ENCODE results near the gene MYT1. TPM values are rescaled to one million over a fixed set of nuclear protein-coding genes. Genes with fewer than 3 reads are reported as not detected.

The MYT1 gene
- total and polyA plus RNA-seq, 2 of the 13 experiments (the other 11 are each of a cell fraction or from before 2014, with no cell fraction given), result 0.58 to 2.5 TPM

DNA sequence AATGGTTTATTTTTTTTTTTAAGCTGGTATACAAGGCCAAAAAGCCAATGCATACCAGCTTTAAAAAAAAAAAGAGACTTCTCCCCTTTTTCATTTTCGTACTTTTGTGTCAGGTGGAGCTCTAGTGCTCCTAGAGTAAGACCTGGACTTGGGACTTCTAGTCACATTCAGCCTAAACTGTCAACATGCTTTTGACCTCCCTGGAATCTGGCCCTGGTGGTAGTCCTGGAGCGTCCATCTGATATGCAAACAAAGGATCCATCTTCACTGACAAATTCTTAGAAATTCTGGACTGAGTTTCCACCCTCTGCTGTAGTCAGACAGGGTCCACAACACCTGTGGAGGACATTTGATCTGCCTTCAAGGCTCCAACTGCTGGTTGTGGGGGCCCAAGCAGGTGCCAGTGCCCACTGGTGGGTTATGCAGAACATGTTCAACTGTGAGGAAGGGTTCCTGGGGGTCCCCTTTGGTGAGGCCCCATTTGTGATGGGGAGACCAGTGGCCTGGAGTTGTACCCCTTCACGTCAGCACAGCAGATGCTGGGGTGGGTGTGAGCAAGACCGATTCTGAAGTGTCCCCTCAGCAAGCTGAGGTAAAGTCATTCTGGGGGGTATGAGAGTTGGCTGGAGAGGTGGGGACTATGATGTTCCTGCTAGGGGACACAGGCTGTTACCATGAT, 78.7 kb downstream of the MYT1 start (continued):
- TF ChIP-seq, protein P1, sequence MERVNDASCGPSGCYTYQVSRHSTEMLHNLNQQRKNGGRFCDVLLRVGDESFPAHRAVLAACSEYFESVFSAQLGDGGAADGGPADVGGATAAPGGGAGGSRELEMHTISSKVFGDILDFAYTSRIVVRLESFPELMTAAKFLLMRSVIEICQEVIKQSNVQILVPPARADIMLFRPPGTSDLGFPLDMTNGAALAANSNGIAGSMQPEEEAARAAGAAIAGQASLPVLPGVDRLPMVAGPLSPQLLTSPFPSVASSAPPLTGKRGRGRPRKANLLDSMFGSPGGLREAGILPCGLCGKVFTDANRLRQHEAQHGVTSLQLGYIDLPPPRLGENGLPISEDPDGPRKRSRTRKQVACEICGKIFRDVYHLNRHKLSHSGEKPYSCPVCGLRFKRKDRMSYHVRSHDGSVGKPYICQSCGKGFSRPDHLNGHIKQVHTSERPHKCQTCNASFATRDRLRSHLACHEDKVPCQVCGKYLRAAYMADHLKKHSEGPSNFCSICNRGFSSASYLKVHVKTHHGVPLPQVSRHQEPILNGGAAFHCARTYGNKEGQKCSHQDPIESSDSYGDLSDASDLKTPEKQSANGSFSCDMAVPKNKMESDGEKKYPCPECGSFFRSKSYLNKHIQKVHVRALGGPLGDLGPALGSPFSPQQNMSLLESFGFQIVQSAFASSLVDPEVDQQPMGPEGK (CRISPR knock-in tag; IDR thresholded peaks at IDR 0.05), result peak; percentile 67
- TF ChIP-seq, protein P2, sequence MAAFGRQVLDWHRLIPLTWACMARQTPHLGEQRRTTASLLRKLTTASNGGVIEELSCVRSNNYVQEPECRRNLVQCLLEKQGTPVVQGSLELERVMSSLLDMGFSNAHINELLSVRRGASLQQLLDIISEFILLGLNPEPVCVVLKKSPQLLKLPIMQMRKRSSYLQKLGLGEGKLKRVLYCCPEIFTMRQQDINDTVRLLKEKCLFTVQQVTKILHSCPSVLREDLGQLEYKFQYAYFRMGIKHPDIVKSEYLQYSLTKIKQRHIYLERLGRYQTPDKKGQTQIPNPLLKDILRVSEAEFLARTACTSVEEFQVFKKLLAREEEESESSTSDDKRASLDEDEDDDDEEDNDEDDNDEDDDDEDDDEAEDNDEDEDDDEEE (CRISPR knock-in tag; IDR thresholded peaks at IDR 0.05), result 0 out of 2 replicates have a peak, but pooled peaks have one; percentile 35
- TF ChIP-seq, protein P3, sequence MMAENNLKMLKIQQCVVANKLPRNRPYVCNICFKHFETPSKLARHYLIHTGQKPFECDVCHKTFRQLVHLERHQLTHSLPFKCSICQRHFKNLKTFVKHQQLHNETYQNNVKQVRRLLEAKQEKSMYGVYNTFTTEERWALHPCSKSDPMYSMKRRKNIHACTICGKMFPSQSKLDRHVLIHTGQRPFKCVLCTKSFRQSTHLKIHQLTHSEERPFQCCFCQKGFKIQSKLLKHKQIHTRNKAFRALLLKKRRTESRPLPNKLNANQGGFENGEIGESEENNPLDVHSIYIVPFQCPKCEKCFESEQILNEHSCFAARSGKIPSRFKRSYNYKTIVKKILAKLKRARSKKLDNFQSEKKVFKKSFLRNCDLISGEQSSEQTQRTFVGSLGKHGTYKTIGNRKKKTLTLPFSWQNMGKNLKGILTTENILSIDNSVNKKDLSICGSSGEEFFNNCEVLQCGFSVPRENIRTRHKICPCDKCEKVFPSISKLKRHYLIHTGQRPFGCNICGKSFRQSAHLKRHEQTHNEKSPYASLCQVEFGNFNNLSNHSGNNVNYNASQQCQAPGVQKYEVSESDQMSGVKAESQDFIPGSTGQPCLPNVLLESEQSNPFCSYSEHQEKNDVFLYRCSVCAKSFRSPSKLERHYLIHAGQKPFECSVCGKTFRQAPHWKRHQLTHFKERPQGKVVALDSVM (CRISPR knock-in tag; IDR thresholded peaks at IDR 0.05), result no peak
- TF ChIP-seq ZNF337 (CRISPR knock-in tag; IDR thresholded peaks at IDR 0.05; ENCODE audit: borderline replicate concordance, low read depth) (no peak), SOX6 (IDR thresholded peaks at IDR 0.05) (no peak), SOX6 (CRISPR knock-in tag; IDR thresholded peaks at IDR 0.05) (peak; percentile 91), ZNF607 (CRISPR knock-in tag; IDR thresholded peaks at IDR 0.05; ENCODE audit: borderline replicate concordance) (peak; percentile 76; the same call in 1 of the 2 replicates), ARHGAP35 (CRISPR knock-in tag; IDR thresholded peaks at IDR 0.05; ENCODE audit: borderline replicate concordance) (peak; percentile 26; the same call in 1 of the 2 replicates), ZNF644 (CRISPR knock-in tag; IDR thresholded peaks at IDR 0.05; ENCODE audit: low read depth) (peak; percentile 86), MLLT10 (CRISPR knock-in tag; IDR thresholded peaks at IDR 0.05) (no peak), AGO2 (optimal IDR thresholded peaks at IDR 0.05; ENCODE audit: low read depth, low read length) (no peak), ZFX (CRISPR knock-in tag; IDR thresholded peaks at IDR 0.05; ENCODE audit: low read depth) (peak; percentile 50; the same call in 1 of the 2 replicates), SMAD3 (CRISPR knock-in tag; IDR thresholded peaks at IDR 0.05) (0 out of 2 replicates have a peak, but pooled peaks have one; percentile 39)
- TF ChIP-seq, protein P4, sequence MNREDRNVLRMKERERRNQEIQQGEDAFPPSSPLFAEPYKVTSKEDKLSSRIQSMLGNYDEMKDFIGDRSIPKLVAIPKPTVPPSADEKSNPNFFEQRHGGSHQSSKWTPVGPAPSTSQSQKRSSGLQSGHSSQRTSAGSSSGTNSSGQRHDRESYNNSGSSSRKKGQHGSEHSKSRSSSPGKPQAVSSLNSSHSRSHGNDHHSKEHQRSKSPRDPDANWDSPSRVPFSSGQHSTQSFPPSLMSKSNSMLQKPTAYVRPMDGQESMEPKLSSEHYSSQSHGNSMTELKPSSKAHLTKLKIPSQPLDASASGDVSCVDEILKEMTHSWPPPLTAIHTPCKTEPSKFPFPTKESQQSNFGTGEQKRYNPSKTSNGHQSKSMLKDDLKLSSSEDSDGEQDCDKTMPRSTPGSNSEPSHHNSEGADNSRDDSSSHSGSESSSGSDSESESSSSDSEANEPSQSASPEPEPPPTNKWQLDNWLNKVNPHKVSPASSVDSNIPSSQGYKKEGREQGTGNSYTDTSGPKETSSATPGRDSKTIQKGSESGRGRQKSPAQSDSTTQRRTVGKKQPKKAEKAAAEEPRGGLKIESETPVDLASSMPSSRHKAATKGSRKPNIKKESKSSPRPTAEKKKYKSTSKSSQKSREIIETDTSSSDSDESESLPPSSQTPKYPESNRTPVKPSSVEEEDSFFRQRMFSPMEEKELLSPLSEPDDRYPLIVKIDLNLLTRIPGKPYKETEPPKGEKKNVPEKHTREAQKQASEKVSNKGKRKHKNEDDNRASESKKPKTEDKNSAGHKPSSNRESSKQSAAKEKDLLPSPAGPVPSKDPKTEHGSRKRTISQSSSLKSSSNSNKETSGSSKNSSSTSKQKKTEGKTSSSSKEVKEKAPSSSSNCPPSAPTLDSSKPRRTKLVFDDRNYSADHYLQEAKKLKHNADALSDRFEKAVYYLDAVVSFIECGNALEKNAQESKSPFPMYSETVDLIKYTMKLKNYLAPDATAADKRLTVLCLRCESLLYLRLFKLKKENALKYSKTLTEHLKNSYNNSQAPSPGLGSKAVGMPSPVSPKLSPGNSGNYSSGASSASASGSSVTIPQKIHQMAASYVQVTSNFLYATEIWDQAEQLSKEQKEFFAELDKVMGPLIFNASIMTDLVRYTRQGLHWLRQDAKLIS (CRISPR knock-in tag; IDR thresholded peaks at IDR 0.05), result no peak
- TF ChIP-seq, protein P5, sequence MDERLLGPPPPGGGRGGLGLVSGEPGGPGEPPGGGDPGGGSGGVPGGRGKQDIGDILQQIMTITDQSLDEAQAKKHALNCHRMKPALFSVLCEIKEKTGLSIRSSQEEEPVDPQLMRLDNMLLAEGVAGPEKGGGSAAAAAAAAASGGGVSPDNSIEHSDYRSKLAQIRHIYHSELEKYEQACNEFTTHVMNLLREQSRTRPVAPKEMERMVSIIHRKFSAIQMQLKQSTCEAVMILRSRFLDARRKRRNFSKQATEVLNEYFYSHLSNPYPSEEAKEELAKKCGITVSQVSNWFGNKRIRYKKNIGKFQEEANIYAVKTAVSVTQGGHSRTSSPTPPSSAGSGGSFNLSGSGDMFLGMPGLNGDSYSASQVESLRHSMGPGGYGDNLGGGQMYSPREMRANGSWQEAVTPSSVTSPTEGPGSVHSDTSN (CRISPR knock-in tag; IDR thresholded peaks at IDR 0.05), result peak; percentile 11; the same call in 1 of the 2 replicates
- TF ChIP-seq, protein P6, sequence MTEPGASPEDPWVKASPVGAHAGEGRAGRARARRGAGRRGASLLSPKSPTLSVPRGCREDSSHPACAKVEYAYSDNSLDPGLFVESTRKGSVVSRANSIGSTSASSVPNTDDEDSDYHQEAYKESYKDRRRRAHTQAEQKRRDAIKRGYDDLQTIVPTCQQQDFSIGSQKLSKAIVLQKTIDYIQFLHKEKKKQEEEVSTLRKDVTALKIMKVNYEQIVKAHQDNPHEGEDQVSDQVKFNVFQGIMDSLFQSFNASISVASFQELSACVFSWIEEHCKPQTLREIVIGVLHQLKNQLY (CRISPR knock-in tag; IDR thresholded peaks at IDR 0.05), result peak; percentile 81; the same call in 1 of the 2 replicates

Data from HepG2 (cell line).